HG03439 (cell line): Measurements from ENCODE around the gene LRRC49.

ENCODE experiments used
- ATAC-seq: cut with Tn5 transposase; IDR thresholded peaks from one replicate; pipeline ENCODE4 v1.9.1; 2021; ENCODE audit warnings: mild to moderate bottlenecking, moderate library complexity; ENCODE audit not compliant: unreplicated experiment

LRRC49 gene

GRCh38 chr15:71084264-71084663 lies 191.6 kb downstream of the LRRC49 start:
- ATAC-seq, result no peak

DNA sequence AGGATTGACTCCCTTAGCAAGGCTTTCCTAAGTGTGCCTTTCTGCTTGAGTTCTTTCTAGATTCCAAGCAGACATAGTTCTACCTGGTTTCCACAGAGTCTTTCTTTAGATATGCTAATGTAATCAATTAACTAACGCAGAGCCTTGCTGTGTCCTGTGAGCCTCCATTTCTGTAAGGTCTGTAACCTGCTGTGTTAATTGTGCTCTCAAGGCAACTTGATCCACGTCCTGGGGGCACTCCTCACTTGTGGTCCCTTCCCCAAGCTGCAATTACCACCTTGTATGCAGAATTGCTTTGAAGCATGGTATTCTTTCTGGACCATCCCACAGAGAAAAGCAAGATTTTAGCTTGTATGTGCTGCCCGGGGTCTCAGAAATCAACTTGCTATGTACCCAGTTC lies 193.2 kb downstream of the LRRC49 start:
- ATAC-seq, result no peak

DNA sequence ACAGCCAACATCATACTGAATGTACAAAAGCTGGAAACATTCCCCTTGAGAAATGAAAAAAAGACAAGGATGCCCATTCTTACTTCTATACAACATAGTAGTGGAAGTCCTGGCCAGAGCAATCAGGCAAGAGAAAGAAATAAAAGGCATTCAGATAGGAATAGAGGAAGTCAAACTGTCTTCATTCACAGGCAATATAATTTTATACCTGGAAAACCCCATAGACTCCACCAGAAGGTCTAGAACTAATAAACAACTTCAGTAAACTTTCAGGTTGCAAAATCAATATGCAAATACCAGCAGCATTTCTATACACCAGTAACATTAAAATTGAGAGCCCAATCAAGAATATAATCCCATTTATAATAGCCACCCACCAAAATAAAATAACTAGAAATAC lies 195.5 kb downstream of the LRRC49 start:
- no peak for ATAC-seq

DNA sequence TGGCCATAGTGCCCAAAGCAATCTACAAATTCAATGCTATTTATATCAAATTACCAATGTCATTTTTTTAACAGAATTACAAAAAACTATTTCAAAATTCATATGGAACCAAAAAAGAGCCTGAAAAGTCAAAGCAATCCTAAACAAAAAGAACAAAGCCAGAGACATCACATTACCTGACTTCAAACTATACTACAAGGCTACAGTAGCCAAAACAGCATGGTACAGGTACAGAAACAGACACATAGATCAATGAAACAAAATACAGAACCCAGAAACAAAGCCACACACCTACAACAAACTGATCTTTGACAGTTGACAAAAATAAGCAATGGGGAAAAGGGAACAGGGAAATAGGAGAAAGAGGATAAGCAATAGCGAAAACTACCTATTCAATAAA lies 196.1 kb downstream of the LRRC49 start:
- ATAC-seq, result no peak

DNA sequence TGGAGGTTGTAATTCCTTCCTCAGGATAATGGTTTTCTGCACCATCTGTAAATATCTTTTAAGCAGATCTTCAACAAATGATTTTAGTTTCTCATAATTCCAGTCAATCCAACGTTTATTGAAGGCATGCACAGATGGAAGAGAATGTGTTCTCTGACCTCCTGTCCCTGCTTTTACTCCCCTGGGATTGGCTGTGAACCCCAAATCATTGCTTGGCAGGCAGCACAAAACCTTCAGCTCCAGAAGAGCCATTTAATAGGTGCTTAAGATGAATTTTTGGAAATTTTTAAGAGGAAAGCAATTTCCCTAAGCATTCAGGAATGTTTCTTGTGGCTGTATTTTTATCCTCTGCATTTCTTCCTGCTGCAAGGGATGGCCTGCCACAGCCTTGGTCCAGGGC lies 197.2 kb downstream of the LRRC49 start:
- no peak for ATAC-seq

DNA sequence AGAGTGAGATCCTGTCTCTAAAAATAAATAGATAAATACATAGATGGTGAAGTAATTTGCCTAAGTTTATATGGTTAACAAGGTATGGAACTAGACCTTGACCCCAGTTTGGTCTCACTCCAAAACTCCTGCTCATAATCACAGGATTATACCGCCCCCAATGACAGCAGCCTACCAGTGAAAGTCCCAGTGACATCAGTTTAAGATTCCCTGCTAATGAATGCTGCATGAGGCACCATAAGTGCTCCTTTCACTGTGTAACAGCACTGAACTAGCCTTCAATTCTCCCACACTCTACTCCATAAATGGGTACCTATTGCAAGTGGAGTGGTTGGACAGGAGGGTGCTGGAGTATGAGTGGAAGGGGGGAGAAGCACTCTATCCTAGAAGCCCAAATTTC lies 199.0 kb downstream of the LRRC49 start:
- no peak for ATAC-seq

- no peak for ATAC-seq
Observed at GRCh38 chr15:71092056-71092600, 199.5 kb downstream of the LRRC49 start.

DNA sequence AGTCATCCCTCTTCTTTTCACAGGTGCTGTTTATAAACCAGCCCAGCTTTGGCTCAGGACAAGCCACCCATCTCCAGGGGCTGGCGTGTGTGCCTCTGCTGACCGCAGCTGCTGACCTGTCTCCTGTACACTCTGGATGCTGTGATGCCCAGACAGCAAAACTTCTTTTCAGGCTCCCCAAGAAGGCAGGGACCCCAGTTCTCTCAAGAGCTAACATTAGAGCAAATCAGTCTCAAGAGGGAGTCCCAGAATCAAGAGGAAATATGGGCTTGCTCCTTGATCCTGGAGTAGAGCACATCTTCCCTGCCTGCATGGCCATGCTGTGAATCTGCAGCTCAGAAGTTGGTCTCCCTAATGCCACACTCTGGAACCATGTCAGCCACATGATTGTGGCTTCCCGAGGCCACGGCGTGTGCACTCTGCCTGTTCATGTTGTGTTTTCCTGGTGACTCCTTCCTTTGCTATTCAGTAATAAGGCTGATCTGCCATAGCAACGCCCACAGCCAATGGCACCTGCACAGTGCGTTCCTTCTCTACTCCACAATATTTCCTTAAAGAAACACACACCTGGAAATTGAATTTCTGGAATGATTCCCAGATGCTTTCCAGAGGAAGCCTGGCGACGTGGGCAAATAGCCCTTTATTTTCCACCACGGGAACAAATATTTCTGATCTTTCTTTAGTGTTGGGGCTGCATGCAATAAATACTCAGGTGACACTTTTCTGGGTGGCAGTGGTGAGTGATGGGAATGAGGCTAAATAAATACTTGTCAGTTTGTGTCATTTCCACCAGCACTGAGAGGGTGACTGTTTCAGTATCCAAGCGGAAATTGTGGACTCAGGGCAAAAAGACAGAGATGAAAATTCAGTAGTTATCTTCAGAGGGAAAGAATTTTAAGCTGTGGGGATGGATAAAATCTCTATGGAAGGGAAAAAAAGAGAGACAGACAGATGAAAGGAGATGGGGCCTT lies 200.7 kb downstream of the LRRC49 start:
- ATAC-seq, result no peak

- ATAC-seq, result no peak
Observed at GRCh38 chr15:71094137-71094536, 201.5 kb downstream of the LRRC49 start.

GRCh38 chr15:71096676-71097075 lies 204.1 kb downstream of the LRRC49 start:
- no peak for ATAC-seq

DNA sequence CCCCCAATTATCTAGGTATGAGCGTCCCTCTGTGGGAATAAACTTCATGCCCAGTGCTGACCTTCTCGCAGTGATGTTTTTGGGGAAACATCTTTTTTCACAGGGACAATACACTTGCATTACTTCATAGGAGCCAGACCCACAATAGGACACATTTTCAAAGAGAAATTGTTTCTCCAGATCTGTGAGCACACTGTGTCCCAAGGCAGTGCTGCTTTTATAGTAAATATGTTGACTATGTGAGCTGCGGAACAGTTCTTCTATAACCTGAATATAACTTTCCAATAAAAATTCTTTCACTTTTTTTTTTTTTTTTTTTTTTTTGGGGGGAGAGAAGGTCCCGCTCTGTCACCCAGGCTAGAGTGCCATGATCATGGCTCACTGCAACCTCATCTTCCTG lies 205.3 kb downstream of the LRRC49 start:
- ATAC-seq, result no peak

- no peak for ATAC-seq
Observed at GRCh38 chr15:71098920-71099319, 206.3 kb downstream of the LRRC49 start.
